ENCODE results near the gene NUDC.

GRCh38 chr1:26932531-26932930 lies 11.0 kb downstream of the NUDC start:
- TF ChIP-seq POLR2A (IDR thresholded peaks at IDR 0.05), result no peak
- no peak for TF ChIP-seq CTCF (IDR thresholded peaks at IDR 0.05 in 8 of 11, conservative IDR thresholded peaks at IDR 0.05 in 3 of 11)
- TF ChIP-seq POLR2AphosphoS5 (IDR thresholded peaks at IDR 0.05), result no peak
